HEK293 (cell line): ENCODE data around the gene ARIH1.

Source experiments
- CTCF ChIA-PET: fragments of 350-600 bp; formaldehyde crosslinking; extraction: SDS; loops from one replicate; lab custom pipeline; 2021; ENCODE audit warnings: antibody characterized with exemption; lab: Yijun Ruan, JAX
- POLR2A ChIA-PET: fragments of 300-600 bp; formaldehyde crosslinking; extraction: SDS; loops from one replicate; lab custom pipeline; 2020; ENCODE audit warnings: antibody characterized with exemption, inconsistent platforms; lab: Yijun Ruan, JAX
- H3K27ac ChIP-seq: fragments of 200-500 bp; sonication (Bioruptor generic); 2 replicates; pipeline ENCODE4 v1.5.1; 2014; ENCODE audit warnings: low read depth, low read length, control low read depth, inconsistent platforms; ENCODE audit errors: extremely low read depth
- H3K36me3 ChIP-seq, 2 experiments: fragments of 200-500 bp in 1 of 2; sonication (Bioruptor generic) in 1 of 2; 1 replicate in 1 of 2; 2 replicates in 1 of 2; pipeline ENCODE4 v1.5.1; 2014 to 2017; ENCODE audit warnings: inconsistent platforms in 2 of 2, low read length in 2 of 2; ENCODE audit not compliant: control insufficient read depth in 2 of 2, insufficient read depth in 1 of 2
- H3K4me1 ChIP-seq: fragments of 200-500 bp; sonication (Bioruptor generic); 2 replicates; pipeline ENCODE4 v1.5.1; 2014; ENCODE audit warnings: mild to moderate bottlenecking, low read length, inconsistent platforms; ENCODE audit not compliant: control insufficient read depth, insufficient read depth
- H3K4me3 ChIP-seq: 2 replicates; pipeline ENCODE4 v1.5.1; 2011; ENCODE audit warnings: low read depth, mild to moderate bottlenecking, control low read depth, low read length, moderate library complexity
- H3K9me3 ChIP-seq: fragments of 200-500 bp; sonication (Bioruptor generic); 2 replicates; pipeline ENCODE4 v1.5.1; 2014; ENCODE audit warnings: low read depth, low read length, inconsistent platforms; ENCODE audit not compliant: control insufficient read depth, insufficient read depth
- BCL11A ChIP-seq: fragments of 450-650 bp; formaldehyde crosslinking; IDR thresholded peaks from 2 replicates; pipeline ENCODE4 v1.5.1; 2016; ENCODE audit warnings: low read depth, missing biosample characterization, missing genetic modification characterization
- GFI1B ChIP-seq: fragments of 450-650 bp; formaldehyde crosslinking; IDR thresholded peaks from 2 replicates; pipeline ENCODE4 v1.5.1; 2016; ENCODE audit warnings: missing biosample characterization, missing genetic modification characterization
- GLIS1 ChIP-seq: fragments of 450-650 bp; formaldehyde crosslinking; IDR thresholded peaks from 2 replicates; pipeline ENCODE4 v1.5.1; 2016; ENCODE audit warnings: missing biosample characterization, missing genetic modification characterization
- HIC1 ChIP-seq: fragments of 450-650 bp; formaldehyde crosslinking; IDR thresholded peaks from 2 replicates; pipeline ENCODE4 v1.5.1; 2016; ENCODE audit warnings: missing biosample characterization, missing genetic modification characterization
- HOXC10 ChIP-seq: sonication (generic); formaldehyde crosslinking; IDR thresholded peaks from 2 replicates; pipeline ENCODE4 v1.8.1; 2023; ENCODE audit warnings: mild to moderate bottlenecking, missing genetic modification reagents
- HOXD13 ChIP-seq: sonication (generic); formaldehyde crosslinking; IDR thresholded peaks from 2 replicates; pipeline ENCODE4 v1.8.0; 2022; ENCODE audit warnings: missing genetic modification reagents, borderline replicate concordance
- PATZ1 ChIP-seq: fragments of 450-650 bp; formaldehyde crosslinking; IDR thresholded peaks from 2 replicates; pipeline ENCODE4 v1.5.1; 2016; ENCODE audit warnings: missing biosample characterization, missing genetic modification characterization
- SETDB1 ChIP-seq: IDR thresholded peaks from one replicate; pipeline ENCODE4 v1.6.1; 2017; ENCODE audit warnings: mild to moderate bottlenecking, low read length, moderate library complexity, mixed read lengths; ENCODE audit not compliant: insufficient read length
- WT1 ChIP-seq: fragments of 450-650 bp; formaldehyde crosslinking; IDR thresholded peaks from 2 replicates; pipeline ENCODE4 v1.5.1; 2016; ENCODE audit warnings: missing biosample characterization, missing genetic modification characterization
- ZBTB21 ChIP-seq: fragments of 450-650 bp; formaldehyde crosslinking; IDR thresholded peaks from 2 replicates; pipeline ENCODE4 v1.5.1; 2017; ENCODE audit warnings: missing biosample characterization, missing genetic modification characterization
- ZBTB6 ChIP-seq: fragments of 450-650 bp; formaldehyde crosslinking; IDR thresholded peaks from 2 replicates; pipeline ENCODE4 v1.5.1; 2017; ENCODE audit warnings: missing biosample characterization, missing genetic modification characterization
- ZNF175 ChIP-seq: fragments of 450-650 bp; formaldehyde crosslinking; IDR thresholded peaks from 2 replicates; pipeline ENCODE4 v1.5.1; 2016; ENCODE audit warnings: missing biosample characterization, missing genetic modification characterization
- ZNF19 ChIP-seq: fragments of 450-650 bp; formaldehyde crosslinking; IDR thresholded peaks from 2 replicates; pipeline ENCODE4; 2016; ENCODE audit warnings: missing biosample characterization, missing genetic modification characterization, low read depth
- ZNF223 ChIP-seq: fragments of 450-650 bp; formaldehyde crosslinking; IDR thresholded peaks from 2 replicates; pipeline ENCODE4 v1.5.1; 2016; ENCODE audit warnings: missing biosample characterization, missing genetic modification characterization
- ZNF394 ChIP-seq: fragments of 450-650 bp; formaldehyde crosslinking; IDR thresholded peaks from 2 replicates; pipeline ENCODE4 v1.5.1; 2016; ENCODE audit warnings: missing biosample characterization, missing genetic modification characterization, mild to moderate bottlenecking, moderate library complexity, borderline replicate concordance
- ZNF561 ChIP-seq: fragments of 450-650 bp; IDR thresholded peaks from 2 replicates; pipeline ENCODE4 v1.5.1; 2018; ENCODE audit warnings: missing biosample characterization, missing genetic modification characterization, borderline replicate concordance
- ZNF621 ChIP-seq: fragments of 450-650 bp; formaldehyde crosslinking; IDR thresholded peaks from 2 replicates; pipeline ENCODE4 v1.5.1; 2017; ENCODE audit warnings: missing biosample characterization, missing genetic modification characterization
- ZNF660 ChIP-seq: fragments of 450-650 bp; IDR thresholded peaks from 2 replicates; pipeline ENCODE4 v1.5.1; 2018; ENCODE audit warnings: missing biosample characterization, mild to moderate bottlenecking, missing genetic modification characterization
- ZNF747 ChIP-seq: fragments of 450-650 bp; formaldehyde crosslinking; IDR thresholded peaks from 2 replicates; pipeline ENCODE4 v1.5.1; 2016; ENCODE audit warnings: missing biosample characterization, missing genetic modification characterization

ARIH1 gene

GRCh38 chr15:72509484-72509883 lies 35.4 kb downstream of the ARIH1 start:
- peaks cover 7% of the 10 kb centered on the region; the same call in 1 of the 2 replicates for H3K4me1 ChIP-seq

GRCh38 chr15:72511536-72511935 lies 37.4 kb downstream of the ARIH1 start:
- Histone ChIP-seq H3K36me3 (no peaks in the 10 kb centered on the region; a peak in 1 of 3 replicates), H3K27ac (no peak overlapping the region), H3K4me1 (peaks cover 22% of the 10 kb centered on the region), H3K9me3 (no peaks in the 10 kb centered on the region), H3K4me3 (no peak overlapping the region)
- TF ChIP-seq SETDB1 (no peak), ZBTB6 (no peak), GLIS1 (tag by site-specific recombination) (no peak), HOXC10 (CRISPR knock-in tag) (no peak), ZNF175 (tag by site-specific recombination) (no peak), ZNF19 (no peak), HOXD13 (CRISPR knock-in tag) (no peak), ZNF660 (tag by site-specific recombination) (no peak), ZNF561 (tag by site-specific recombination) (no peak), ZBTB21 (tag by site-specific recombination) (no peak), HIC1 (tag by site-specific recombination) (no peak), ZNF223 (no peak), PATZ1 (tag by site-specific recombination) (no peak), GFI1B (tag by site-specific recombination) (no peak), ZNF621 (no peak), WT1 (no peak), ZNF747 (tag by site-specific recombination) (no peak)
- ChIA-PET CTCF (no interaction called here), POLR2A (no interaction called here)

More at GRCh38 chr15:72509484-72509883, 35.4 kb downstream of the ARIH1 start:
- Histone ChIP-seq H3K9me3 (no peaks in the 10 kb centered on the region), H3K4me3 (no peak overlapping the region), H3K36me3 (no peaks in the 10 kb centered on the region; a peak in 1 of 3 replicates), H3K27ac (no peak overlapping the region)
- TF ChIP-seq BCL11A (tag by site-specific recombination): no peak
- TF ChIP-seq ZNF394 (tag by site-specific recombination): peak; percentile 15; the same call in 1 of the 2 replicates
- ChIA-PET CTCF (interaction anchor here (0.7 to 1.0 kb wide), 2 partner anchors 90 to 309 kb away, joined by 3 read pairs; no protein-coding TSS in a partner anchor), POLR2A (interaction anchor here (0.7 kb wide), 1 partner anchor 28 kb away, joined by 3 read pairs; no protein-coding TSS in a partner anchor)
